Dermis microvascular lymphatic vessel endothelial cell (primary cell): ENCODE data around the gene QRFP. TPM values are rescaled to one million over a fixed set of nuclear protein-coding genes. Genes with fewer than 3 reads are reported as not detected.

Source experiments
- DNase-seq, 2 donors: peaks; one replicate each; pipeline versions ENCODE4 v3.0.0 to v3.0.0-alpha.2; 2010; ENCODE audit warnings: low read depth in 2 of 2
- total RNA-seq: library from RNA; depleted of rRNA; stranded (reverse); fragments of >200 nt; gene quantifications from 2 replicates; pipeline ENCODE4 v1.2.1, GENCODE V29; 2014

Gene QRFP
- total RNA-seq, 1 donor from 2014 or later: not detected

DNA sequence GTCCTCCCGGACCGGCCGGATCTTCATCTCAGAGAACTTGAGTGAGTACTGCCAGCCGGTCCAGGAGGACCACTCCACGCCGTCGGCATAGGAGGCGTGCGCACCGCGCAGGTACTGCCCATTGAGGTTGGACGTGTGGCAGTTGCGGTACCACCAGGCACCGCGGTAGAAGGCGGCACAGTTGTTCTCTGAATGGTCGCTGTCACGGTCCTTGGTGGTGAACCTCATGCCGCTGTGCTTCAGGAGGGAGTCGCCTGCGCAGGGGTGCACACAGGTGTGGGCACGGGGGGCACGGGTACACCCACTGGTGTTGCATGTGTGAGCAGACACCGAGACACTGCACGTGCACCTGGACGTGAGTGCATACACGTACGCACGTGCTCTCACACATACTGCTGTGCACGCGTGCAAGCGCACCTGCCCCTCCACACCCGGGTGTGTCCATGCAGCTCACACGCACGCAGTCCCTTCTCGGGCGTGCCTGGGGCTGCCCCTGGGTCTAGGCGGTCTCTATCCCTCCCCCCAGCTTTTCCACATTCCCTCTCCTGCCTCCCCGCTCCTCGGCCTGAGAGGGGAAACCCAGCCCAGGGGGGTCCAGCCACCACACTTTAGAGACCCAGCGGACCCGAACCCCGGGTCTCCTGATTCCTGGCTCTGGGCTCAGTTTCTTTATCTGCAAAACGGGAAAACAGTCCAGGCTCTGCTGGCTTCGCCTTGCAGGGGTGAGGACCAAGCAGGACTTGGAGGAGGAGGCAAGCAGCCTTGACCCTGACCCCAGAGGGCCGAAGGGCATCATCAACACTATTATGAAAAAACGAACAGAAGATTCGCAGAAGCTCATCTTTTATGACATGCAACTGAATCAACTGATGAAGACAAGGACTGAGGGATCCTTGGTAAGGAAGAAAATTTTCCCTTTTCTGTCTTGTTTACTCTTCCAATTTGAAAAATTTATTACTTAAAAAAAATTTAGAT, 7.7 kb upstream of the QRFP start:
- no peak for DNase-seq

- no peak for DNase-seq
Observed at GRCh38 chr9:130903194-130904069, 6.8 kb upstream of the QRFP start.

- DNase-seq: no peak
Observed at GRCh38 chr9:130902204-130903185, 5.9 kb upstream of the QRFP start.

GRCh38 chr9:130901498-130902203, 5.0 kb upstream of the QRFP start:
- no peak for DNase-seq

DNA sequence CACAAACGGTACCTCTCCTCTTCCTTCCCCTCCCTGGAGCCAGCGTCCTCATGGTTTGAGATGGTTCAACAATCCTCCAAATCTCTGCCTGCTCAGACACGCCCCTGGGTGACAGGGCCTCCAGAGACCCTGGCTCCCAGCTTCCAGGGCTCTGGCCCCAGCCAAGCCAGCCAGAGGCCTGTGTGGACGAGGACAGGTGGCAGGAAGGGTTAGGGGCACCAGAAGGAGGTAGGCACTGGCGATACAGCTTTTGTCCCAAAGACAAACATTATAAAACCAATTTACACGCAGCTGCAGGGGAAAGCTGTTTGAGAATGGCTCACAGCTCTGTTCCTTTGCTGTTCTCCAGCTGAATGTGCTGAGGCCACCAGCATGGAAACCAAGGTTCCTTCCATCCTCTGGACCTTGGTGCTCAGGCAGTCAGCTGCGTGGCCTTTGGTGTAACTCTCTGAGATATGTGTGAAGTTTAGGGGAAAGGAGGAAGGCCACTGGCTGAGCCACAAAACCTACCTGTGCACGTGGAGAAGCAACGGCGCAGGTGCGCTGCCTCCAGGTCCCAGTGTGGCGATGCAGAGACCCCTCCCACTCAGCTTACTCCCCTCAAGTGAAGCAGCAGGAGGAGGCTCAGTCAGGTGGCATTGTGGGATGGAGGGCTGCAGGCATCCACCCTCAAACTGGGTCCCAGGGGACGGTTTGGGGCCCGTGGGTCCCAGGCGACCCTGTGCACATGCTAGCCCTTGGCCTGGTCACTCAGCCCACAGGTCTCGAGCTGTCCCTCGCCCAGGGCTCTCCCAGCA, 4.3 kb upstream of the QRFP start:
- no peak for DNase-seq

DNA sequence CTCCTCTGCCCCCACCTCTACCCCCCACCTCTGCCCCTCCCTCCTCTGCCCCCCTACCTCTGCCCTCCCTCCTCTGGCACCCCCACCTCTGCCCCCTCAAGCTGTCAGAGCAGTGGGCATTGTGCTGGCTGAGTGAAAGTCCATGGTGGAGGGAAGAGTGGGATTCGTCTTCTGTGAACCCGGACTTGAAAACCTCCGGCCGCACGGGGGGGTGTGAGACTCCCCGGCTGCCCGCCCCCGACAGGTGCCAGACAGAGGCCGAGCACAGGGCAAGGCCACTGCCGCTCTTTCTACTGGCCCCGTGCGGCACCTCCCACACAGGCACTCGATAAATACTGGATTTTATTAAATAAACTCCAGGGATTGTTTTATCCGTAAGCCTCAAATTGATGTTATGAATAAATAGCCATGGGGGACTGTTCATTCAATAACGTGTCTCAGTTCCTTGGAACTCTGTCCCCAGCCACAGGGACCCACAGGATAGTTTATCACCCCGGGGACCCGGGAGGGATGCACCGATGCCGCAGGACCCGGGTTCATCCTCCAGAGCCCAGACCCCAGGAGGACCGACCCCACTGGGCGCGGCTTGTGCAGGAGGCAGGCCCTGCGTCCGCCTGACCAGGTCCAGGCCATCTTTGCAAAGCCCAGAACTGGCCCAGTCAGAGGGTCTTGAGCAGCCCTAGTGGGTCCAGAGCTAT, 2.6 kb upstream of the QRFP start:
- DNase-seq: no peak

DNA sequence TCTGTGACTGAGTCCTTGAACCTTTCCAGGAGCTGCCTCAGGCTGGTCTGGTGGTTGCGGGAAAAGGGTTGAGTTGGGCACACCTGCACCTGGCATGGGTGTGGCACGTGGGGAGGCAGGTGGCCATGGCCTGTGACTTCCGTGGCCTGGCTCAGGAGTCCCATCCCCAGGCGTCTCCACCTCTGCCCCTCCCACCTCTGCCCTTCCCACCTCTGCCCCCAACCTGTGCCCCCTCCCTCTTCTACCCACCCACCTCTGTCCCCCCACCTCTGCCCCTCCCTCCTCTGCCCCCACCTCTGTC, 1.9 kb upstream of the QRFP start:
- DNase-seq: no peak

DNA sequence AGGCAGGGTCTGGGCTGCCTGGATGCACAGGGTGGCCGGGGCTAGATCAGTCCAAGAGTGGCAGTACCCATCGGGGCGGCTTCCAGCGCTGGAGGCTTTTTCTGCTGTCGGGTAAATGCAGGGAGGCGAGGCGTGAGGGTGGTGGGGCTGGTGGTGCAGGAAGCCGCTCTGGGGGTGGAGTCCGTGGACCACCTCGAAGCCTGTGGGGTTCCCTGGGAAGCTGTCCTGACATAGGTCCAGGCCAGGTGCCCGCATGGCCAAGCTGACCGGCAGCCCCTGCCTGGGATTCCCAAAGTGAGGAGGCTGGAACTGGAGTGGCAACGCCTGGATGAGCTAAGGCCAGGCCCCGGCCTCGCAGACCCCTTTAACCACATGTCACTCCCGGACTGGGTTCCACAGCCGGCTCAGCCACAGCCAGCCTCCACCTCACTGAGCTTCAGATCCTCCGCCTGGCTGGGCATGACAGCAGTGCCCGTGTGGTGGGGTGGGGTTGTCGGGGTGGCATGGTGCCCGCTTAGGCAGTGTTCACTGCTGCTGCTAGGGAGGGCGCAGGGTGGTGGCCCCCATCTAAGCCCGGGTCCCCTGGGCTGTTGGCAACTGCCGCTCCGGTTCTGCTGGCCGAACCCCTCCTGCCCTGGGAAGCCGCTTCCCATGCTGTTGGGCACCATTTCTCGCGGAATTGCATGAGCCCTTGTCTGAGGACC, 1.4 kb upstream of the QRFP start:
- no peak for DNase-seq

DNA sequence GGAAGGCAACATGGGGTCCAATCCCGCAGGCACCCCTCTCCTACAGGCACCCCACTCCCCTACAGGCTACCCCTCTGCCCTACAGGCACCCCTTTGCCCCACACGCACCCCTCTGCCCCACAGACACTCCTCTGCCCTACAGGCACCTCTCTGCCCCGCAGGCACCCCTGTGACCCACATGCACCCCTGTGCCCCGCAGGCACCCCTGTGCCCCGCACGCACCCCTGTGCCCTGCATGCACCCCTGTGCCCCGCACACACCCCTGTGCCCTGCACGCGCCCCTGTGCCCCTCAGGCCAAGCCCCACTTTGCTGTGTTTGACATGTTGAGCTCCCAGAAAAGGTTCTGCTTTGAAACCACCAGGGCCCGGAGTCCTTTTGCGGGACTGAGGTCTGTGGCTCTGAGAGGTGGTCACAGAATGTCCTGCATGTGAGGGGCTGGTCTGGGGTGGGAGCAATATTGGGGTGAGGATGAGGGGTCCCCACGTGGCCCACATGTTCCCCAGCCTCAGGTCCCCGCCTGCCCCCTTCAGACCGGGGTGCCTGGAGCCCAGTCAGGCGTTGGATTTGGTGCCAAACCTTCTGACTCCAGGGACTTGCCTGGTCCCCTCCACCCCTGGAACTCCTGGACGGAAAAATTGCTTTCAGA, 616 bp upstream of the QRFP start:
- no peak for DNase-seq

DNA sequence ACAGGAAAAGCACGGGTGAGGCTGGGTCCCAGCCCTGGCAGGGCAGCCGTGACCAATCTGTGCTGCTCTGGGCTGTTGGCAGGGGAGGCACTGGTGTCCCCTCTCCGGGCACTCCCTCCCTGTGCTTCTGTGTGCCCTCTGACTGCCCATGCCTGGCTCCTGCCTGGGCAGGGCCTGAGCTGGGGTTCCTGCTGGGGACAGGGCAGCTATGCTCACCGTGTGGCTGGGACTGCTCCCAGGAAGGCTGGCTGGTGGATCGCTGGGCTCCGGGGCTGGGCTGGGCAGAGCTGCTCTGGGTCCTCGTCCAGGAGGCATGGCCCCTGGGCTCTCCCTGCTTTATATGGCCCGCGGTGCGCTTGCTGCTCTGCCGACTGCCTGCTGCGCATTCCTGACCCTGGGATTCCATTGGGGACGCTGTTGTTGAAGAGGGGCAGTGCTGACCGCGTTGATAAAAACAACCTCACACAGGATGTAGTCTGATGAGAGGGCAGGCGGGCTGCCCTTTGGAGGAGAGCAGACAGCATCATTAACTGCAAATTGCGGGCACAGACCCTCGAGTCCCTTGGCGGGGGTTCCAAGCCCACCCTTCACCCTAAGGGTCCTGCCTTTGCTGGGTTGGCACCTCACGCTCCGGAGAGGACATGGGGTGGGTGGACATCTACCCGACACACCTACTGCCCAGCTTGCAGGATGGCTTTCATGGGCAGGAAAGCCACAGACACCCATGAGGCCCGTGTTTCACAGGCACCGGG, 955 bp downstream of the QRFP start:
- no peak for DNase-seq

DNA sequence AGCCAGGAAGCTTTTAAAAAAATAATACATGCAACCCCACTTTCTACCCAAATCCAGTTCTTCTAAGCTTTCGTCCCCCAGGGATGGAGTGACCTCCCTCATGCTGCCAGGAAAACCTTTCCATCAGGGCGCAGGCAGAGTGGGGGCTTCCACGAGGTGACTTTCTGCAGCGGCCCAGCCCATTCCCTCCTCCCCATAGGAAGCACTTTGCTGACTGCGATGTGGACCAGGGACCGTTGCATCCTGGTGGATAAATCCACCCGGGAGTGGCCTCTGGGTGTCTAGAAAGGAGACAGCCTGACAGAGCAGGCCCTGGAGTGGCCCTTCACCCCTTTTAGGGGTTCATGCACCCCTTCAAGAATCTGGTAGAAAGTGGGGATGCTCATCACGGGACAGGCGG, 1.6 kb downstream of the QRFP start:
- no peak for DNase-seq

DNA sequence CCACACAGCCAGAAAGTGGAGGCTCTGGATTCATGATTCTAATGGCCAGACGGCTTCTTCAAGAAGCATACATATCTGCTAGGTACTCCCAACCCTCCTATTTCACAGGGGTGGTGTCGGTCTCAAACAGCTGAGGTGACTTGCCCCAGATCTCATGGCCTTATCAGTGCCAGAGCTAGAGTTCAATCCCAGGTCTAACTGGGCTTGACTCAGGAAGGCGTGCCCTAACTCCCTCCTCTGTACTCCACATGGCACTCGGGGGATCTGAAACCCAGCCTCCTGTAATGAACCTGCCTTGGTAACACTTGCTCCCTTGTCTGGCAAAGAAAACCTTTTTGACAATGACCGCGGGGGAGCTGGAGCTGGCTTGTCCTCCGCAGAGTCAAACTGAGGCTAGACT, 2.1 kb downstream of the QRFP start:
- no peak for DNase-seq

DNA sequence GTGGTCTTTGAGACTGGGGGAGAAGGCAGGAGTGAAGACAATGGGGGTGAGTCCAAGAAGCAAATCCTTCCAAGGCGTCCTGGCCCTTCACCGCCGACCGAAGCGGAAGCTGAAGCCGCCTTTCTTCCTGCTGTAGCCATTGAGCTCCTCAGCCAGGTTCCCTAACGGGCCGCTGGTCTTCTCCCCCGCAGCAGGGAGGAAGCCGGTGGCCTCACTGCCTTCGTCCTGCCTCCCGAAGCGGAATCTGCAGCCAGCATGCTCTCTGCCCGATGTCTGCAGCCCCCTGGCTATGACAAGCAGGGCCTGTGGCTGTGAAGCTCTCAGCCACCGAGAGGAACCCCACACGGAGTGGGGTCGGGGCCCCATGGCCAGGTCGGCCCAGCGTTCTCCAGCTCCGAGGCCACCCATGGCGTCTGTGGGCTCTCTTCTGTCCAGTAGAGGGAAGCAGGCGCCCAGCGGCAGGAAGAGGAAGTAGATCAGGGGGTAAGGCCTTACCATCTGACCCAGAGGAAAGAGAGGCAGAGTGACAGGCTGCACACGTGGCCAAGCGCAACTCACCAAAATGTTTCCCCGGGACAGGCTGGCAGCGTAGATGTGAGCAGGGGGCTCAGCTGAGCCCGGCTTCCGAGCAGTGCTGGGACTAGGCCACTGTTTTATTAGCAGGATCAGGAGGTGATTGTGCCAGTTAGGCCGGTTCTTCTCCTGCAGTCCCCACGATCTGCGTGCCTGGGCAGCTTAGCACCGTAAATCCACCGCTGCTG, 3.1 kb downstream of the QRFP start:
- DNase-seq: peak in 1 of 2 donors; percentile 45

GRCh38 chr9:130892477-130893304, 3.9 kb downstream of the QRFP start:
- DNase-seq: no peak

DNA sequence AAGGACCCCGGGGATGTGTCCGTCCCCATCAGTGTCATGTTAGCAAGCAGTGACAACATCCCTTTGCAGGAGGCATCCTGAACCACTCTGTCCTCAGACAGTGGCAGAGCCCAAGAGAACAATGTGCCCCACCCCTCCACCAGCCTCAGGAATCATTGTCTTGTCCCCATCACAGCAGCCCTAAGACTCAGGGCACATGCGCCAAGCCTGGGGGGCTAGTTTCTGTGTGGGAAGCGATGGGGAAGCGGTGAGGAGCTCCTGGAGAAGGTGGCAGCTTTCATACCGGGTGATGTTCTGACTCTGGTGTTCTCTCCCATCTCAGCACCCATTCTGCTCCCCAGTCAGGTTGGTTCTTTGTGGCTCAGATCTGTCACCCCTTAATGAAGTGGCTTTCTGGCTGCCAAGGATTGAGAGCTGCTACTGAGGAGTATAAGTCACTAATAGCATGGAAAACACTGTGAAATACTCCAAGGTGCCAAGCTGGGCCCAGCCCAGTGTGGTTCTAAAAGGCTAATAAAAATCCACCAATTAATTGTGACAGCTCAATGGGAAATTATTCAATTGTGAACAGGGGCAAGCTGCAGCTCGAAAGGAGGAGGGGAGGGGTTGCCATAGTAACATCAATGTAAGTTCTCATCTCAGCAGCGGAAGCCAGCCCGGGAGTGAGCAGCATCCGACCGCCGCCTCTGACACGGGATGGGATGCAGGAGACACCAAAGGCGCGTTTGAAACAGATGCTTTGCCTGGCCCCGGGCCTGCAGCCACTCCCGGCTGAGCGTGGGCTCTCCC, 4.7 kb downstream of the QRFP start:
- no peak for DNase-seq
